Transverse colon (tissue), 4 donors: ENCODE measurements around the gene ARNT2. TPM values are rescaled to one million over a fixed set of nuclear protein-coding genes. Genes with fewer than 3 reads are reported as not detected.

Experiments
- DNase-seq: peaks from one replicate; pipeline ENCODE4 v3.0.0-alpha.2; 2019
- H3K27ac ChIP-seq, 4 donors: fragments of 200-600 bp; sonication (generic); 2 replicates each; pipeline ENCODE4 v1.5.1; 2016 to 2018; ENCODE audit warnings: inconsistent platforms in 4 of 4
- H3K27me3 ChIP-seq: fragments of 200-600 bp; sonication (generic); 2 replicates; pipeline ENCODE4 v1.5.1; 2017; ENCODE audit warnings: inconsistent platforms
- H3K36me3 ChIP-seq, 4 donors: fragments of 200-600 bp; sonication (generic); 2 replicates each; pipeline ENCODE4 v1.5.1; 2017 to 2019; ENCODE audit warnings: inconsistent platforms in 4 of 4
- H3K4me1 ChIP-seq, 4 donors: fragments of 200-600 bp; sonication (generic); 2 replicates each; pipeline ENCODE4 v1.5.1; 2017 to 2020; ENCODE audit warnings: inconsistent platforms in 4 of 4
- H3K4me3 ChIP-seq, 4 donors: fragments of 200-600 bp; sonication (generic); 1 replicate in 1 of 4; 2 replicates in 3 of 4; pipeline versions ENCODE4 v1.5.1 to v1.6.1; 2017 to 2019; ENCODE audit warnings: inconsistent platforms in 4 of 4
- H3K9me3 ChIP-seq, 2 donors: fragments of 200-600 bp; sonication (generic); 2 replicates each; pipeline ENCODE4 v1.5.1; 2017 to 2019; ENCODE audit warnings: inconsistent platforms in 2 of 2
- EP300 ChIP-seq: sonication (generic); formaldehyde crosslinking; IDR thresholded peaks from one replicate; pipeline ENCODE4 v1.6.1; 2017; ENCODE audit warnings: antibody characterized with exemption, low read depth
- POLR2A ChIP-seq: fragments of 450-650 bp; IDR thresholded peaks from one replicate; pipeline ENCODE4 v1.6.1; 2016; ENCODE audit warnings: antibody characterized with exemption, mild to moderate bottlenecking, moderate library complexity
- POLR2AphosphoS5 ChIP-seq, 3 donors: sonication (generic); formaldehyde crosslinking; IDR thresholded peaks; one replicate each; pipeline ENCODE4 v1.6.1; 2016; ENCODE audit warnings: antibody characterized with exemption in 3 of 3
- WGBS, 2 donors: methylation state at CpG; one replicate each; pipeline ENCODE4 v1.1.5; 2018; ENCODE audit warnings: low coverage in 1 of 2; 5-methylcytosine and 5-hydroxymethylcytosine counted together
- in situ Hi-C, 4 donors: fragments of 200-750 bp; cut with MboI; loops; one replicate each; pipeline versions ENCODE4 v1.15.0 to v1.15.1; 2017; ENCODE audit warnings: low sequenced_read_pairs in 3 of 4, low pct_ligation_motif_present in 1 of 4, low pct_unique_long_range_greater_than_20kb in 1 of 4
- intact Hi-C: fragments of 100-400 bp; cut with DNase I; formaldehyde crosslinking; loops from one replicate; pipeline ENCODE4 v1.15.1; 2023; ENCODE audit warnings: low total_unique reads
- total RNA-seq, 4 donors: library from RNA; depleted of rRNA; stranded (reverse); fragments of >200 nt; gene quantifications; one replicate each; pipeline ENCODE4 v1.1.0, GENCODE V29; 2016
- TF ChIP-seq, protein P1 (sequence below), 5 experiments: fragments of 200-600 bp in 3 of 5; fragments of 450-650 bp in 2 of 5; sonication (generic) in 3 of 5; IDR thresholded peaks; 1 replicate in 2 of 5; 2 replicates in 3 of 5; pipeline ENCODE4 v1.5.1; 2016 to 2017; ENCODE audit warnings: antibody characterized with exemption in 5 of 5, inconsistent platforms in 3 of 5, mild to moderate bottlenecking in 2 of 5, moderate library complexity in 1 of 5

Gene ARNT2
- total RNA-seq, 4 donors from 2014 or later, result 1.9 to 4.0 (median 2.5) TPM; not detected in 1

DNA sequence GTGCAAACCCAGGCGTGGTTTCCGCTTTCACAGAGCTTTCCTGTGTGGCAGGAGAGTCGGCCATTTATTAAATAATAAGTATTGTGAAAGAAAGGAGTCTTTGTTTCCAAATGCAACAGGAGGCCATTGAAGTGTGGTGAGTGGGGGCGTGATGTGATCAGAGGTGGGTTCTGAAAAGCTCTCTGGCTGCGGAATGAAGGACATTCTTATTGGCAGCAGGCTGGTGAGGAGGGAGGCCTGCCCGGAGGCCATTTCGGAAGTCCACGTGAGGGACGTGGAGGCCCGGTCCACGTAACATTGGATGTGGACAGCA lies 11.1 kb downstream of the ARNT2 start:
- intact Hi-C loops, result no loop called here
- 91 to 93% methylated on average over 7 to 11 of the region's 11 CpGs for WGBS, 2 donors
- DNase-seq, result no peak
- H3K27me3 ChIP-seq, result no peaks in the 10 kb centered on the region
- in situ Hi-C loops, result no loop called here
- no peak overlapping the region for H3K27ac ChIP-seq
- no peaks in the 10 kb centered on the region for H3K4me1 ChIP-seq
- TF ChIP-seq POLR2A, result no peak
- TF ChIP-seq, protein P1, sequence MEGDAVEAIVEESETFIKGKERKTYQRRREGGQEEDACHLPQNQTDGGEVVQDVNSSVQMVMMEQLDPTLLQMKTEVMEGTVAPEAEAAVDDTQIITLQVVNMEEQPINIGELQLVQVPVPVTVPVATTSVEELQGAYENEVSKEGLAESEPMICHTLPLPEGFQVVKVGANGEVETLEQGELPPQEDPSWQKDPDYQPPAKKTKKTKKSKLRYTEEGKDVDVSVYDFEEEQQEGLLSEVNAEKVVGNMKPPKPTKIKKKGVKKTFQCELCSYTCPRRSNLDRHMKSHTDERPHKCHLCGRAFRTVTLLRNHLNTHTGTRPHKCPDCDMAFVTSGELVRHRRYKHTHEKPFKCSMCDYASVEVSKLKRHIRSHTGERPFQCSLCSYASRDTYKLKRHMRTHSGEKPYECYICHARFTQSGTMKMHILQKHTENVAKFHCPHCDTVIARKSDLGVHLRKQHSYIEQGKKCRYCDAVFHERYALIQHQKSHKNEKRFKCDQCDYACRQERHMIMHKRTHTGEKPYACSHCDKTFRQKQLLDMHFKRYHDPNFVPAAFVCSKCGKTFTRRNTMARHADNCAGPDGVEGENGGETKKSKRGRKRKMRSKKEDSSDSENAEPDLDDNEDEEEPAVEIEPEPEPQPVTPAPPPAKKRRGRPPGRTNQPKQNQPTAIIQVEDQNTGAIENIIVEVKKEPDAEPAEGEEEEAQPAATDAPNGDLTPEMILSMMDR (IDR thresholded peaks at IDR 0.05), result no peak
- TF ChIP-seq EP300, result no peak
- TF ChIP-seq POLR2AphosphoS5 (IDR thresholded peaks at IDR 0.05), result no peak
- H3K4me3 ChIP-seq, result no peak overlapping the region
- no peaks in the 10 kb centered on the region for H3K36me3 ChIP-seq
- no peaks in the 10 kb centered on the region for H3K9me3 ChIP-seq

DNA sequence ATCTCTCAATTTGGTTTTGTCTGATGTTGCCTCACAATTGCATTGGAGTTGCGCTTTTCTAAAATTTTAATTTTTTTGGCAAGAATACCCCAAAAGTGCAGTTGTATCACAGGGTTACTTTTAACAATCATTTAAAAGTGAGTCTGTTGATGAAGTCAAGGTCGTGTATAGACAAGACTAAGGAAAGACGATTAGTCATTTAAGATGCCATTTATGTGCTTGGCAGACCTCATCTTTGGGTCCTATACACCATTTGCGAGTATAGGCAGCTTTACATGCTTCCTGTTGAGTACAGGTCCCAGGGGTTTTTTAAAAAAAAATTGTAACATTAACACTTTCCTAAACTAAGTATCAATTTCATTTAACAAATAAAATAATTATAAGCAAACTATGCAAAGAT lies 12.5 kb downstream of the ARNT2 start:
- in situ Hi-C loops, result no loop called here

DNA sequence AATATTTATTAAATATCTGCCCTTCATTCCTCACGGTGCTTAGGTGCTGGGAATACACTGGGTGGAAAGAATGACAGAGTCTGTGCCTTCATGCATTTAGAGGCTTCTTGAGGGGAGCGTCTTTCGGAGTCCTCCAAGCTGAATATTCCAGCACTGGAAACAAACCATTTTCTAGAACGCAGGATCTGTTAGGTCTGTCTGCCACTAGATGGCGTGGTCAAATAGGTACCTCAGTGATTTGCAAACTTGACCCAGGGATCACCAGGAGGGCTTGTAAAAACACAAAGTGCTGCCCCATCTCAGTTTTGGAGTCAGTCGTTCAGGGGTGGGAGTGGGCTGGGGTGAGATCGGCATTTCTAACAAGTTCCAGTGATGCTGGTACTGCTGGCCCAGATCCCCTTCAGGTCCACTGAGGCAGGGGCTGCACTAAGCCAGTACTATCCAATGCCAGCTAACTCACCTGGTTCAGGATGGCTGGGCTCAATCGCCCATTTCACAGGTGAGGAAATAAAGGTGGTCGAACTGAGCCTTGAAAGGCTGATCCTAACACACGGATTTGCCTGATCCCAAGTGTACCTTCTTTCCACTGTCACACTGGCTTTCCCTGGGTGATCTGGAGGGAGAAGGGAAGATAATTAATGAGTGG lies 14.8 kb downstream of the ARNT2 start:
- intact Hi-C loops (no loop called here), in situ Hi-C loops (no loop called here)
- Histone ChIP-seq H3K27ac (no peak overlapping the region), H3K4me1 (no peaks in the 10 kb centered on the region), H3K27me3 (no peaks in the 10 kb centered on the region), H3K36me3 (no peaks in the 10 kb centered on the region), H3K4me3 (no peak overlapping the region), H3K9me3 (no peaks in the 10 kb centered on the region)
- TF ChIP-seq POLR2A, result no peak
- TF ChIP-seq POLR2AphosphoS5 (IDR thresholded peaks at IDR 0.05), result no peak
- TF ChIP-seq, protein P1 (IDR thresholded peaks at IDR 0.05), result peak; percentile 28 to 54 (median 46)
- TF ChIP-seq EP300, result no peak
- 48 to 52% methylated on average over 5 to 10 of the region's 10 CpGs for WGBS, 2 donors
- no peak for DNase-seq

More for the DNA sequence above, 12.5 kb downstream of the ARNT2 start:
- no peaks in the 10 kb centered on the region for H3K36me3 ChIP-seq
- no peak overlapping the region for H3K27ac ChIP-seq
- H3K9me3 ChIP-seq, result no peaks in the 10 kb centered on the region
- intact Hi-C loops, result no loop called here
- no peak overlapping the region for H3K4me3 ChIP-seq
- H3K27me3 ChIP-seq, result no peaks in the 10 kb centered on the region
- H3K4me1 ChIP-seq, result no peaks in the 10 kb centered on the region
- no peak for DNase-seq
- 76 to 95% methylated on average over 3 to 4 of the region's 4 CpGs for WGBS, 2 donors
- TF ChIP-seq EP300 (no peak), POLR2AphosphoS5 (IDR thresholded peaks at IDR 0.05) (no peak), POLR2A (no peak)
- TF ChIP-seq, protein P1 (IDR thresholded peaks at IDR 0.05), result no peak

DNA sequence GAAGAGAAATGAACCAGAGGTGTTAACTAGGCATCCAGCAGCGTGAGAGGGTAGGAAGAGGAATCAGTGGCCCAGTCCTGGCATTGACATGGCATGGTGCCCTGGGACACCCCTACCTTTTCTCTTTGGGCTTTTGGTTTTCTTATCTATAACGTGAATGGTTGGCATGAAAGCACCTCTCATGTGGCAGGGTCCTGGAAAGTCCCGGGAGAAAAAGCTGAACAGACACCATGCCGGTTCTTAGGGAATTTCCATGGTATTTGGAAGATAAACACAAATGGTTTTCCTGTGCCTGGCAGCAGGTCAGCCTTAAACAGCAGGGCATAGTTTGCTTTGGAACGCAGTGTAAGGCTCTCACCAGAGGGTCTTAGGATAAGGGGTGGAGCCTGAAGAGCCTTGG lies 15.4 kb downstream of the ARNT2 start:
- no peak for TF ChIP-seq POLR2AphosphoS5 (IDR thresholded peaks at IDR 0.05)
- TF ChIP-seq, protein P1 (IDR thresholded peaks at IDR 0.05), result no peak
- TF ChIP-seq POLR2A, result no peak
- TF ChIP-seq EP300, result no peak
- Histone ChIP-seq H3K36me3 (no peaks in the 10 kb centered on the region), H3K9me3 (no peaks in the 10 kb centered on the region), H3K27ac (no peak overlapping the region), H3K4me3 (no peak overlapping the region), H3K27me3 (no peaks in the 10 kb centered on the region), H3K4me1 (no peaks in the 10 kb centered on the region)
- intact Hi-C loops, result no loop called here
- in situ Hi-C loops, result no loop called here
- DNase-seq, result no peak
- 31 to 80% methylated on average over 1 to 5 of the region's 5 CpGs for WGBS, 2 donors
